Fibroblast of lung (primary cell): ENCODE data around the gene IRAK1.

ENCODE experiments used
- CTCF ChIP-seq, 2 donors: IDR thresholded peaks in 1 of 2; conservative IDR thresholded peaks in 1 of 2; 1 replicate in 1 of 2; 2 replicates in 1 of 2; pipeline ENCODE4 v1.5.1; 2011 to 2012; ENCODE audit warnings: low read length in 2 of 2, control low read depth in 1 of 2, inconsistent platforms in 1 of 2, low read depth in 1 of 2, mild to moderate bottlenecking in 1 of 2
- EZH2 ChIP-seq: IDR thresholded peaks from 2 replicates; pipeline ENCODE4 v1.5.1; 2012; ENCODE audit warnings: low read length, control low read depth, mild to moderate bottlenecking; ENCODE audit errors: missing control alignments

- TF ChIP-seq CTCF (conservative IDR thresholded peaks at IDR 0.05 in 1 of 2, IDR thresholded peaks at IDR 0.05 in 1 of 2; ENCODE audit: low read depth in 1 of 2, low read length in 2 of 2) (no peak), EZH2 (no peak)
Observed at GRCh38 chrX:154010330-154011087, 9.2 kb downstream of the IRAK1 start.
